Muscle layer of duodenum (tissue), 2 donors: ENCODE data around the gene COBL.

Experiments
- H3K27ac ChIP-seq: one replicate; pipeline ENCODE4 v1.7.0; 2013; ENCODE audit warnings: mild to moderate bottlenecking, low read length
- H3K27me3 ChIP-seq: one replicate; pipeline ENCODE4 v1.7.0; 2013; ENCODE audit warnings: low read depth, mild to moderate bottlenecking, control low read depth, low read length
- H3K36me3 ChIP-seq, 2 donors: one replicate each; pipeline ENCODE4 v1.7.0; 2013; ENCODE audit warnings: low read length in 2 of 2, control low read depth in 1 of 2, mild to moderate bottlenecking in 1 of 2; ENCODE audit not compliant: insufficient read depth in 2 of 2, control insufficient read depth in 1 of 2
- H3K4me1 ChIP-seq, 2 donors: one replicate each; pipeline ENCODE4 v1.7.0; 2013; ENCODE audit warnings: low read length in 2 of 2, mild to moderate bottlenecking in 2 of 2, control low read depth in 1 of 2, moderate library complexity in 1 of 2; ENCODE audit not compliant: insufficient read depth in 2 of 2, control insufficient read depth in 1 of 2
- H3K4me3 ChIP-seq, 2 donors: one replicate each; pipeline ENCODE4 v1.7.0; 2013; ENCODE audit warnings: low read length in 2 of 2, low read depth in 1 of 2, mild to moderate bottlenecking in 1 of 2
- H3K9me3 ChIP-seq, 2 donors: one replicate each; pipeline ENCODE4 v1.7.0; 2013; ENCODE audit warnings: low read length in 2 of 2, control low read depth in 1 of 2, mild to moderate bottlenecking in 1 of 2; ENCODE audit not compliant: control insufficient read depth in 1 of 2
- donor health status: healthy.

COBL gene

DNA sequence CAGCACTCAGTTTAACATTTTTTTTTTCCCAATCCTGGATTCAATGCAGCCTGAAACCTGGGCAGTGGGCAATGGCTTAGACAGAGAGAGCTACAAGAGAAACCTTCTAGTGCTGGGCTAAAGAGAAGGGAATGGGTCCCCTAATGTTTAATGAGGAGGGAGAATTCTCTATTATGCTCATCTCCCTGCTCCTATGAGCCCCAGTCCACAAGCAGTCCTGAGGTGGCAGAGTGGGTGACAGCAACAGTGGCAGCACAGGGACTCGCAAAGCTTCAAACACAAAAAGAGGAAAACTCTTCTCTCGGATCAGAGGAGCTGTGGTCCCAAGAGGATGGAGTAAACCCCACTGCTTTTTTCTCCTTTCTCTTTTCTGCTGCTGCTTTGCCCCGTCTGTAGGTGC, 36.5 kb downstream of the COBL start:
- Histone ChIP-seq H3K9me3 (no peaks in the 10 kb centered on the region), H3K4me1 (peaks cover 0 to 13% of the 10 kb centered on the region in 2 donors), H3K27ac (no peak overlapping the region), H3K4me3 (no peak overlapping the region), H3K27me3 (no peaks in the 10 kb centered on the region), H3K36me3 (no peaks in the 10 kb centered on the region)

DNA sequence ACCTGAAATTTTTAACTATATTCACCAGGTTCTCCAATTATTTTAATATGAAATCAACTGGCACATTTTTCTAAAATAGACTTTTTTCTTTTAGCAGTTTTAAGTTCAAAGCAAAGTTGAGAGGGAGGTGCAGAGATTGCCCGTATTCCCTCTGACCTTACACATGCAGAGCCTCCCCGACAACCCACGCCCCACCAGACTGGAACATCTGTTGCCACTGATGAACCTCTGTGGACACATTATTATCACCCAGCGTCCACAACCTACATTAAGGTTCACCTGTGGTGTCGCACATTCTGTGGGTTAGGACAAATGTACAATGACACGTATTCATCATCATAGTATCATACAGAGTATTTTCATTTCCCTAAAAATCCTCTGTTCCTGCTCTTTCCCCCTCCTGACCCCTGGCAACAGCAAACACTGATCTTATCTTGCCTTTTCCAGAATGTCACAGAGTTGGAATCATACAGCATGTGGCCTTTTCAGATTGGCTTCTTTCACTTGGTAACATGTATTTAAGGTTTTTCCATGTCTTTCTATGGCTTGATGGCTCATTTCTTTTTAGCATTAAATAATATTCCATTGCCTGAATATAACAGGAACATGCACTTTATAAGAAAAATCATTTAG, 37.1 kb downstream of the COBL start:
- Histone ChIP-seq H3K36me3 (no peaks in the 10 kb centered on the region), H3K27ac (no peak overlapping the region), H3K4me1 (peaks cover 0 to 13% of the 10 kb centered on the region in 2 donors), H3K27me3 (no peaks in the 10 kb centered on the region), H3K9me3 (no peaks in the 10 kb centered on the region), H3K4me3 (no peak overlapping the region)

DNA sequence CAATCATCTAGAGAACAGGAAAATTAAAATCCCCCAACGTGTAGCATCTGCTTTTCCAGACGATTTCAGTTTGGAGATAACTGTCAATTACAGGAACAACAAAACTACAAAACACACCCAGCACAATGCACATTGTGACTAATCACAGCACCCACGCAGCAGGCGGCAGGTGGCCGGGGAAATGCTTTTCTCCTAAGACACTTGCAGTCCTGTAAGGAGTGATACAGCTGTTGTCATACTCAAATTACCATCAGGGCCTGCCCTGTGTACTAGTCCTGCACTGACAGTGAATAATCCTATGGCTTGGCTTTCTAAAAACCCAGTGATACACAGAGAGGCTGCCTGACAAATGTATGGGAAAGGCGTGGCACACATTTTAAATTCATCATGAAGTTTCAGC, 37.8 kb downstream of the COBL start:
- Histone ChIP-seq H3K27me3 (no peaks in the 10 kb centered on the region), H3K4me3 (no peak overlapping the region), H3K4me1 (peaks cover 0 to 13% of the 10 kb centered on the region in 2 donors), H3K9me3 (no peaks in the 10 kb centered on the region), H3K27ac (no peak overlapping the region), H3K36me3 (no peaks in the 10 kb centered on the region)

DNA sequence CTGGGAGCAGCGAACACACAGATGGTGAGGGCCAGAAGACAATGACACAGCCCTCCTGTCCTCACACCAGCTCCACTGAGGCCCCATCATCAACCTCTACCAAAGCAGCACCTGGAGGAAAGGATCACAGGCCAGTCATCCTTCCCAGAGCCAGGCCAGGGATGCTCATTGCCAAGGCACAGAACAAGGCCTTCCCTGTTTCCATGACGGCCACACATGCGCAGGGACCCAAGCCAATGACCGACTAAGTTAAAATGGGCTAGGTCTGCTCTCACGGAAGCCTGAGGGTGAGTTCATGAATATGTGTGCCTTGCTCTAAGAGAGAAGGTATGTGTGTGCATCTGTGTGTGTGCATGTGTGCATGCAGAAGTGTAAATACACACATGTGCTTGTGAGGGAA, 39.6 kb downstream of the COBL start:
- H3K4me3 ChIP-seq, result no peak overlapping the region
- no peaks in the 10 kb centered on the region for H3K9me3 ChIP-seq
- H3K4me1 ChIP-seq, result peaks cover 0 to 13% of the 10 kb centered on the region in 2 donors
- no peaks in the 10 kb centered on the region for H3K27me3 ChIP-seq
- H3K36me3 ChIP-seq, result no peaks in the 10 kb centered on the region
- no peak overlapping the region for H3K27ac ChIP-seq

DNA sequence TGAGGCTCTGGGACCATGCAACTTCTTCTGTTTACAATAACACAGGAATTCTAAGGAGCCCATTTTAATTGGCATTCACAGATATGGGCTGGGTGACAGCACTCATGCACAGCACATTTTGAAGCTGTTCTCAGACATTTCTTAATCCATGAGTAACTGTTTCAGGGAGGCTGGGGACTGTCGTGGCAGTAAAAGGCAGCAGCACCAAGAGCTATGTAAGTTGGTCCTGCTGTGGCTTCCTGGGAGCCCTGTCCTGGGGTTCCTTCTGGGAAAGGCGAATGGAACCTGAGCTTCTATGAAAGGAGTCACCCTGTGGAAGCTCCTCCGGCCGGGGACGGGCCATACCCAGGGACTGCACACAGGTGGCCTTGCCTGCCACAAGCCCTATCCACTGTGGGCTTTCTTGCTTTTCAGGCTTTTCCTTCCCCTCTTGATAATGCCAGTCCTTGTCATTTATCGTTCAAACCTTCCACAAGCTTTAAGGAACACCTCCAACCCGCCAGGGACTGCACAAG, 40.5 kb downstream of the COBL start:
- Histone ChIP-seq H3K4me3 (no peak overlapping the region), H3K9me3 (no peaks in the 10 kb centered on the region), H3K36me3 (no peaks in the 10 kb centered on the region), H3K27ac (no peak overlapping the region), H3K27me3 (no peaks in the 10 kb centered on the region), H3K4me1 (peaks cover 0 to 13% of the 10 kb centered on the region in 2 donors)

DNA sequence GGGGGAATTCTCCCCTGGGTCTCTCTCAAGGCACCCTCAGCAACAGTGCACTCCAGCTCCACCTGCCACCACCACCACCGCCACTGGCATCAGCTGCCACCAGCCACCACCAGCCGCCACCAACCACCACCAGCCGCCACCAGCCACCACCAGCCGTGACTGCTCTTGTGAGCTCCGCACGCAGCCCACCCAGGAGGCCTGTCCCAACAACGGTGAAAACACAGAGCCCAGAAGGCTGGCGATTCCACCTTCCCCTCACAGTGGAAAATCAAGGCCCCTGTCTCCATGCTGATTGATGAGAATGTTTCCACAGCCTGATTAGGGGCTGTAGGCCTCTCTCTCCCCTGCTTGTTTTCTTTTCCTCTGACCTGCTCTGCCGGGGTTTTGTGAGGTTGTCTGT, 41.1 kb downstream of the COBL start:
- Histone ChIP-seq H3K4me1 (peaks cover 0 to 13% of the 10 kb centered on the region in 2 donors), H3K9me3 (no peaks in the 10 kb centered on the region), H3K4me3 (no peak overlapping the region), H3K36me3 (no peaks in the 10 kb centered on the region), H3K27me3 (no peaks in the 10 kb centered on the region), H3K27ac (no peak overlapping the region)

DNA sequence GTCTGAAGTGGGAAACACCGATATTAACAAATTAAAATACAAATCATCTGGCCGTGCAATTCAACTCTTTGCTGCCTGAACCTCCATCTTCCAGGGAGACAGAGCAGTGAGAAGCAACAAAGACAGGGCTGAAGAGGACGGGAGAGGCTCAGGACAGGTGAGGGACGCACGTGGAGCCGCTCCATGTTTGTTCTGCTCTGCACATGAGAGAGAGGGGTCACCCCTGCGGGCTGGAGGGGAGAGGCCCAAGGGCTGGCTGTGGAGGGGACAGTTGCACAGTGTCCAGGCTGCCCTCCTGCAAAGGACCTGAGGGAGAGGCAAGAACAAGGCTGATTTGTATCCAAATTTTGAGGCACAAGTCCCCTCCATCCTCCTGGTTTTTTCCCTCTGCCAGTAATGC, 41.7 kb downstream of the COBL start:
- H3K4me1 ChIP-seq, result peaks cover 0 to 7% of the 10 kb centered on the region in 2 donors

DNA sequence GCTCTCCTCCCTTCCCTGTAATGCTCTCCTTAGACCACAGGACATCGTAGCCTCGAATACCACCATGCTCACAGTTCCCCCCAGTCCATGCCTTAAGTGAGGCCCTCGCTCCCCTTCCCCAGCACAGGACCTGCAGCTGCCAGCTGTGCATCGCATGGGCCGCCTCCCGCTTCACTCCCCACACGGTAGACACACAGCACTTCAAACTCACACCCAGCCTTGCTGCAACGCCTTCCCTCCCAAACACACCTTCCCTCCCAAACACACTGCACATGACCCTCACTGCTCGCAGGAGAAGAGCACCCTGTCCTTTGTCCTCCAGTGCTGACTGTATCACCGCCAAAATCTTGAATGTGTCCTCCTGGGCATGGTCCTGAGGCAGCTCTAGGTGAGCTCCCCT, 42.6 kb downstream of the COBL start:
- Histone ChIP-seq H3K4me1 (peaks cover 0 to 6% of the 10 kb centered on the region in 2 donors), H3K36me3 (no peaks in the 10 kb centered on the region), H3K27ac (no peak overlapping the region), H3K27me3 (no peaks in the 10 kb centered on the region), H3K9me3 (no peaks in the 10 kb centered on the region), H3K4me3 (no peak overlapping the region)

More for the DNA sequence above, 41.7 kb downstream of the COBL start:
- no peaks in the 10 kb centered on the region for H3K9me3 ChIP-seq
- H3K36me3 ChIP-seq, result no peaks in the 10 kb centered on the region
- H3K27me3 ChIP-seq, result no peaks in the 10 kb centered on the region
- no peak overlapping the region for H3K4me3 ChIP-seq
- H3K27ac ChIP-seq, result no peak overlapping the region

DNA sequence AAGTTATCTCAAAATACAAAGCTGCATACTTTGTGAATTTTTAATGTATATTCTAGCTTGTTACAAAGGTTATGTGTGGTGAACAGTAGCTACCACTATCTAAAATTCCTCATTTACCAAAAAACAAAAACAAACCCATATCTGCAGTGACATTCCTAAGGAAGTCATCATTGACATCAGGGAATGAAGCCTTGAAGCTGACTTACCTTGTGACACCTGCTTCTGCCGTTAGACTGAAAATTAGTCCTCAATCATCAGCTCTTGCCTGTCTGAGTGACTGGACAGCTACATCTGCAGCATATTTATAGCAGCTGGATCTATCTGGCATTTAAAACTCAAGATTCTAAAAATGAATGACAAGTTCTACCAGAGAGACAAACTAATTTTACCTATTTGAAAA, 43.2 kb downstream of the COBL start:
- H3K4me1 ChIP-seq, result peaks cover 0 to 6% of the 10 kb centered on the region in 2 donors

DNA sequence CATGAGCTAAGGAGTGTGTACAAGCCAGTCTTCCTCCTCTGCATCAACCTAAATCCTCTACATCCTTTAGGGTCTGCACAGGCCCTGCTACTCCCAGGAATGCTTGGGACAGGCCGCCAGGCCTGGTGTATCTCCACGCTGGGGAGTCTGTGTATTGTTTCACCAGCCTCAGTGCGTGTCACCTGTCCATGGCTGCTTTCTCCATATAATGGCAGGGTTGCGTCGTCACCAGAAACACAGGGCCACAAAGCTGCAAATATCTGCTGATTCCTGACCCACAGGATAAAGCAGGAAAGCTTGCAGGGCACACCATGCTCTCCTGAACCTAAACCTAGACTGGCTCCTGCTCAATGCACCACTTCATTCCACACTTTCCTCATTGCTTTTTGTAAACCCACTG, 45.6 kb downstream of the COBL start:
- Histone ChIP-seq H3K9me3 (no peaks in the 10 kb centered on the region), H3K27ac (no peak overlapping the region), H3K4me3 (no peak overlapping the region), H3K36me3 (no peaks in the 10 kb centered on the region), H3K27me3 (no peaks in the 10 kb centered on the region), H3K4me1 (peaks cover 0 to 2% of the 10 kb centered on the region in 2 donors)

More for the DNA sequence above, 43.2 kb downstream of the COBL start:
- H3K9me3 ChIP-seq, result no peaks in the 10 kb centered on the region
- no peaks in the 10 kb centered on the region for H3K36me3 ChIP-seq
- H3K27me3 ChIP-seq, result no peaks in the 10 kb centered on the region
- no peak overlapping the region for H3K27ac ChIP-seq
- H3K4me3 ChIP-seq, result no peak overlapping the region

DNA sequence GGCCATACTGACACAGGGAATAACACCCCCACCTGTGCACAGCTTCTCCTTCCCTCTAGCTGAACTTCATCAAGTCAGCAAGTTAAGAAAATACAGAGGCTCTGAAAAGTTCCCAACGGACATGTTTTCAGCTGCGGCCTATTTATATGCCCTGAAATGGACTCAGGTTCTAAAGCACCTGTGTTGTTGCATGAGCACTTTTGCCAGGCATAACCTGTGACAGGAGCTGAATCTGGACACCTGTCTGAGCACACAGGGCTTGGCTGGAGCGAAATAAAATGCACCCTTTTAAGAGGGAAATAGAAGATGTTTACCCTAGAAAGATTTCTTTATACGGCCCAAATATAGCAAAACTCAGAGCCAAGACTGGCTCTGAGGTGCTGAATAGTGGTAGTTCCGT, 46.7 kb downstream of the COBL start:
- H3K36me3 ChIP-seq, result no peaks in the 10 kb centered on the region
- no peak overlapping the region for H3K27ac ChIP-seq
- H3K4me3 ChIP-seq, result no peak overlapping the region
- no peaks in the 10 kb centered on the region for H3K4me1 ChIP-seq
- H3K9me3 ChIP-seq, result no peaks in the 10 kb centered on the region
- no peaks in the 10 kb centered on the region for H3K27me3 ChIP-seq

DNA sequence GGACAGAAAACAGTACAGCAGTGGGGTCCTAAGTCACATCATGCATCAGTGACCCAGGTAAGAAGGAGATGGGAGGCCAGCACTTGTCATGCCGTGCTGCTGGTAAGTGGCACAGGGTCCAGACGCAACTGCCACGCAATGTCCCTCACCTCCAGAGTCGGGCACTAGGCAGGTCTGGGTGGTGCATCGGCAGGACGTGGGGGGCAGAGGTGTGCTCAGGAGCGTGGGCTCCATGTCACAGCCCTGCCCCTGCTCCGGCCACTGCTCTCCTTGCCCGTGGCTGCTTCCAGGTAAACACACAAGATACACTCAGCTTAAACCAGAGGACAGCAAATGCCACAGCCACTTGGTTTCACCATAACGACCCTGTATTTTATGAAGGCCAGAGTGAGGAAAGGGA, 47.3 kb downstream of the COBL start:
- H3K27me3 ChIP-seq, result no peaks in the 10 kb centered on the region
- no peaks in the 10 kb centered on the region for H3K9me3 ChIP-seq
- no peak overlapping the region for H3K4me3 ChIP-seq
- no peak overlapping the region for H3K27ac ChIP-seq
- no peaks in the 10 kb centered on the region for H3K4me1 ChIP-seq
- H3K36me3 ChIP-seq, result no peaks in the 10 kb centered on the region
